WTC11 (cell line): Measurements from ENCODE around the gene TOR4A. TPM values are rescaled to one million over a fixed set of nuclear protein-coding genes. Genes with fewer than 3 reads are reported as not detected.
A peak's percentile ranks its signal among the peaks of the same experiment; 100 is the strongest.

ENCODE experiments used
- ATF1 ChIP-seq: sonication (generic); formaldehyde crosslinking; IDR thresholded peaks from 2 replicates; pipeline ENCODE4 v1.8.1; 2023; ENCODE audit warnings: mild to moderate bottlenecking, moderate library complexity, missing genetic modification reagents
- EMX1 ChIP-seq: fragments of 250-450 bp; sonication (Bioruptor Pico); IDR thresholded peaks from 2 replicates; pipeline ENCODE4 v1.8.0; 2021; ENCODE audit warnings: mild to moderate bottlenecking
- JUN ChIP-seq: sonication (generic); formaldehyde crosslinking; IDR thresholded peaks from 2 replicates; pipeline ENCODE4 v1.8.0; 2023; ENCODE audit warnings: mild to moderate bottlenecking, missing genetic modification reagents
- SOX15 ChIP-seq: fragments of 250-450 bp; sonication (Bioruptor Pico); IDR thresholded peaks from 2 replicates; pipeline ENCODE4 v1.9.0; 2021; ENCODE audit warnings: mild to moderate bottlenecking
- SP1 ChIP-seq: sonication (generic); formaldehyde crosslinking; conservative IDR thresholded peaks from 2 replicates; pipeline ENCODE4 v1.8.1; 2022; ENCODE audit warnings: missing genetic modification reagents
- TEAD1 ChIP-seq: sonication (generic); formaldehyde crosslinking; IDR thresholded peaks from 2 replicates; pipeline ENCODE4 v1.8.0; 2022; ENCODE audit warnings: mild to moderate bottlenecking, missing genetic modification reagents
- ZNF219 ChIP-seq: sonication (generic); formaldehyde crosslinking; IDR thresholded peaks from 2 replicates; pipeline ENCODE4 v1.8.0; 2023; ENCODE audit warnings: missing genetic modification reagents, mild to moderate bottlenecking, borderline replicate concordance
- ZNF396 ChIP-seq: fragments of 250-450 bp; sonication (Bioruptor Pico); IDR thresholded peaks from 2 replicates; pipeline ENCODE4 v1.8.0; 2021; ENCODE audit warnings: mild to moderate bottlenecking, moderate library complexity, borderline replicate concordance
- total RNA-seq: library from RNA; stranded (reverse); gene quantifications from 3 replicates; pipeline ENCODE4 v1.2.3, GENCODE V29; 2021
- TF ChIP-seq, protein P1 (sequence below): sonication (generic); formaldehyde crosslinking; IDR thresholded peaks from 2 replicates; pipeline ENCODE4 v1.8.1; 2023; ENCODE audit warnings: mild to moderate bottlenecking, moderate library complexity, missing genetic modification reagents
- TF ChIP-seq, protein P2 (sequence below): sonication (generic); formaldehyde crosslinking; IDR thresholded peaks from 2 replicates; pipeline ENCODE4 v1.8.1; 2023; ENCODE audit warnings: mild to moderate bottlenecking, missing genetic modification reagents, borderline replicate concordance
- TF ChIP-seq, protein P3 (sequence below): sonication (generic); formaldehyde crosslinking; conservative IDR thresholded peaks from 2 replicates; pipeline ENCODE4 v1.8.1; 2023; ENCODE audit warnings: mild to moderate bottlenecking, low read depth, missing genetic modification reagents, moderate library complexity
- TF ChIP-seq, protein P4 (sequence below): fragments of 250-450 bp; sonication (Bioruptor Pico); IDR thresholded peaks from 2 replicates; pipeline ENCODE4 v1.9.0; 2021; ENCODE audit warnings: mild to moderate bottlenecking
- TF ChIP-seq, protein P5 (sequence below): sonication (generic); formaldehyde crosslinking; IDR thresholded peaks from 2 replicates; pipeline ENCODE4 v1.8.0; 2022; ENCODE audit warnings: mild to moderate bottlenecking, missing genetic modification reagents
- TF ChIP-seq, protein P6 (sequence below): sonication (generic); formaldehyde crosslinking; IDR thresholded peaks from 2 replicates; pipeline ENCODE4 v1.8.1; 2022; ENCODE audit warnings: missing genetic modification reagents, borderline replicate concordance
- TF ChIP-seq, protein P7 (sequence below): fragments of 200-600 bp; IDR thresholded peaks from 2 replicates; pipeline ENCODE4 v1.8.0; 2022; ENCODE audit warnings: antibody characterized with exemption

The TOR4A gene
- total RNA-seq, 1 experiment from 2014 or later = 7.3 TPM

DNA sequence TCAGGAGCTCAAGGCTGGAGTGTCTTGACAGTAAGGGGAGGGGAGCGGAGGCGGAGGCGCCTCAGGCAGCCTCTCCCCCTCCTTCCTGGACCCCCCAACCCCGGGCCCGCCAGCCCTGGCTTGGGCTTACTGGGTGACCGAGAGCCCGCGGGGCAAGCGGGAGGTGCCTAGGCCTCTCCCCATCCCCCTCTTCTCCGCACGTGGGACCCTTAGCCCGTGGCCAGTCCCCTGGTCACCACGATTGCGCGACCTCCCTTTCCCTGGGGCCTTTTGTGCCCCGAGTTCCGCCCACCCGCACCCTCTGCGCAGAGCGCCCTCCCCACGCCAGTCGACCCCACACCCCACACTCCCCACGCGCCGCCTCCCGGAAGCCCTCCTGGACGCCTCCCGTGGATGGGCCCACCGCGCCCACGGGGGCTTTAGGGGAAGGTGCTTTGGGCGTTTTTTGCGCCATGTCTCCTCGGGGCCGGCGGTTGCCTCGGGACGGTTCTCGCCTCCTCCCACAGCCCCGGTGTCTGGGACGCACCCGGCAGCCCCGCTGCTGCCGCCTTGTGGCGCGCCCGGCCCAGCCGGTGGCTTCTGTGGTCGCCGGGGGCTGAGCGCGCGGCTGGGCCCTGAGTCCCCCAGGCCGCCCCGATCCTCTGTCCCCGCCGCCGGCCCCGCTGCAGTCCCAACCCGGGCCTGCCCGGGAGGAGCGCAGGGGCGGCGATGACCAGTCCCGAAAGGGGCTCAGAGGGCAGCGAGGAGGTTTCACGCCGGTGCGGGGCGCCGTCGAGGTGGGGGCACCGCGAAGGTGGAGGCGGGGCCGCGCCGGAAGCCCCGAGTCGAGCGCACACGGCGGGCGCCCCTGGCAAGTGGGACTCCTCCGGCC is 3.2 kb downstream of the TOR4A start (continued):
- TF ChIP-seq, protein P1, sequence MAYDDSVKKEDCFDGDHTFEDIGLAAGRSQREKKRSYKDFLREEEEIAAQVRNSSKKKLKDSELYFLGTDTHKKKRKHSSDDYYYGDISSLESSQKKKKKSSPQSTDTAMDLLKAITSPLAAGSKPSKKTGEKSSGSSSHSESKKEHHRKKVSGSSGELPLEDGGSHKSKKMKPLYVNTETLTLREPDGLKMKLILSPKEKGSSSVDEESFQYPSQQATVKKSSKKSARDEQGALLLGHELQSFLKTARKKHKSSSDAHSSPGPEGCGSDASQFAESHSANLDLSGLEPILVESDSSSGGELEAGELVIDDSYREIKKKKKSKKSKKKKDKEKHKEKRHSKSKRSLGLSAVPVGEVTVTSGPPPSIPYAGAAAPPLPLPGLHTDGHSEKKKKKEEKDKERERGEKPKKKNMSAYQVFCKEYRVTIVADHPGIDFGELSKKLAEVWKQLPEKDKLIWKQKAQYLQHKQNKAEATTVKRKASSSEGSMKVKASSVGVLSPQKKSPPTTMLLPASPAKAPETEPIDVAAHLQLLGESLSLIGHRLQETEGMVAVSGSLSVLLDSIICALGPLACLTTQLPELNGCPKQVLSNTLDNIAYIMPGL (CRISPR knock-in tag) = peak; percentile 95
- TF ChIP-seq ATF1 (CRISPR knock-in tag) (0 out of 2 replicates have a peak, but pooled peaks have one; percentile 41), ZNF396 (CRISPR knock-in tag) (no peak), SOX15 (CRISPR knock-in tag) (no peak), EMX1 (no peak), SP1 (peak; percentile 67), TEAD1 (CRISPR knock-in tag) (no peak), ZNF219 (CRISPR knock-in tag) (no peak), JUN (CRISPR knock-in tag) (no peak)
- TF ChIP-seq, protein P2, sequence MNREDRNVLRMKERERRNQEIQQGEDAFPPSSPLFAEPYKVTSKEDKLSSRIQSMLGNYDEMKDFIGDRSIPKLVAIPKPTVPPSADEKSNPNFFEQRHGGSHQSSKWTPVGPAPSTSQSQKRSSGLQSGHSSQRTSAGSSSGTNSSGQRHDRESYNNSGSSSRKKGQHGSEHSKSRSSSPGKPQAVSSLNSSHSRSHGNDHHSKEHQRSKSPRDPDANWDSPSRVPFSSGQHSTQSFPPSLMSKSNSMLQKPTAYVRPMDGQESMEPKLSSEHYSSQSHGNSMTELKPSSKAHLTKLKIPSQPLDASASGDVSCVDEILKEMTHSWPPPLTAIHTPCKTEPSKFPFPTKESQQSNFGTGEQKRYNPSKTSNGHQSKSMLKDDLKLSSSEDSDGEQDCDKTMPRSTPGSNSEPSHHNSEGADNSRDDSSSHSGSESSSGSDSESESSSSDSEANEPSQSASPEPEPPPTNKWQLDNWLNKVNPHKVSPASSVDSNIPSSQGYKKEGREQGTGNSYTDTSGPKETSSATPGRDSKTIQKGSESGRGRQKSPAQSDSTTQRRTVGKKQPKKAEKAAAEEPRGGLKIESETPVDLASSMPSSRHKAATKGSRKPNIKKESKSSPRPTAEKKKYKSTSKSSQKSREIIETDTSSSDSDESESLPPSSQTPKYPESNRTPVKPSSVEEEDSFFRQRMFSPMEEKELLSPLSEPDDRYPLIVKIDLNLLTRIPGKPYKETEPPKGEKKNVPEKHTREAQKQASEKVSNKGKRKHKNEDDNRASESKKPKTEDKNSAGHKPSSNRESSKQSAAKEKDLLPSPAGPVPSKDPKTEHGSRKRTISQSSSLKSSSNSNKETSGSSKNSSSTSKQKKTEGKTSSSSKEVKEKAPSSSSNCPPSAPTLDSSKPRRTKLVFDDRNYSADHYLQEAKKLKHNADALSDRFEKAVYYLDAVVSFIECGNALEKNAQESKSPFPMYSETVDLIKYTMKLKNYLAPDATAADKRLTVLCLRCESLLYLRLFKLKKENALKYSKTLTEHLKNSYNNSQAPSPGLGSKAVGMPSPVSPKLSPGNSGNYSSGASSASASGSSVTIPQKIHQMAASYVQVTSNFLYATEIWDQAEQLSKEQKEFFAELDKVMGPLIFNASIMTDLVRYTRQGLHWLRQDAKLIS (CRISPR knock-in tag) = no peak
- TF ChIP-seq, protein P3, sequence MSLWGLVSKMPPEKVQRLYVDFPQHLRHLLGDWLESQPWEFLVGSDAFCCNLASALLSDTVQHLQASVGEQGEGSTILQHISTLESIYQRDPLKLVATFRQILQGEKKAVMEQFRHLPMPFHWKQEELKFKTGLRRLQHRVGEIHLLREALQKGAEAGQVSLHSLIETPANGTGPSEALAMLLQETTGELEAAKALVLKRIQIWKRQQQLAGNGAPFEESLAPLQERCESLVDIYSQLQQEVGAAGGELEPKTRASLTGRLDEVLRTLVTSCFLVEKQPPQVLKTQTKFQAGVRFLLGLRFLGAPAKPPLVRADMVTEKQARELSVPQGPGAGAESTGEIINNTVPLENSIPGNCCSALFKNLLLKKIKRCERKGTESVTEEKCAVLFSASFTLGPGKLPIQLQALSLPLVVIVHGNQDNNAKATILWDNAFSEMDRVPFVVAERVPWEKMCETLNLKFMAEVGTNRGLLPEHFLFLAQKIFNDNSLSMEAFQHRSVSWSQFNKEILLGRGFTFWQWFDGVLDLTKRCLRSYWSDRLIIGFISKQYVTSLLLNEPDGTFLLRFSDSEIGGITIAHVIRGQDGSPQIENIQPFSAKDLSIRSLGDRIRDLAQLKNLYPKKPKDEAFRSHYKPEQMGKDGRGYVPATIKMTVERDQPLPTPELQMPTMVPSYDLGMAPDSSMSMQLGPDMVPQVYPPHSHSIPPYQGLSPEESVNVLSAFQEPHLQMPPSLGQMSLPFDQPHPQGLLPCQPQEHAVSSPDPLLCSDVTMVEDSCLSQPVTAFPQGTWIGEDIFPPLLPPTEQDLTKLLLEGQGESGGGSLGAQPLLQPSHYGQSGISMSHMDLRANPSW (CRISPR knock-in tag) = no peak
- TF ChIP-seq, protein P4, sequence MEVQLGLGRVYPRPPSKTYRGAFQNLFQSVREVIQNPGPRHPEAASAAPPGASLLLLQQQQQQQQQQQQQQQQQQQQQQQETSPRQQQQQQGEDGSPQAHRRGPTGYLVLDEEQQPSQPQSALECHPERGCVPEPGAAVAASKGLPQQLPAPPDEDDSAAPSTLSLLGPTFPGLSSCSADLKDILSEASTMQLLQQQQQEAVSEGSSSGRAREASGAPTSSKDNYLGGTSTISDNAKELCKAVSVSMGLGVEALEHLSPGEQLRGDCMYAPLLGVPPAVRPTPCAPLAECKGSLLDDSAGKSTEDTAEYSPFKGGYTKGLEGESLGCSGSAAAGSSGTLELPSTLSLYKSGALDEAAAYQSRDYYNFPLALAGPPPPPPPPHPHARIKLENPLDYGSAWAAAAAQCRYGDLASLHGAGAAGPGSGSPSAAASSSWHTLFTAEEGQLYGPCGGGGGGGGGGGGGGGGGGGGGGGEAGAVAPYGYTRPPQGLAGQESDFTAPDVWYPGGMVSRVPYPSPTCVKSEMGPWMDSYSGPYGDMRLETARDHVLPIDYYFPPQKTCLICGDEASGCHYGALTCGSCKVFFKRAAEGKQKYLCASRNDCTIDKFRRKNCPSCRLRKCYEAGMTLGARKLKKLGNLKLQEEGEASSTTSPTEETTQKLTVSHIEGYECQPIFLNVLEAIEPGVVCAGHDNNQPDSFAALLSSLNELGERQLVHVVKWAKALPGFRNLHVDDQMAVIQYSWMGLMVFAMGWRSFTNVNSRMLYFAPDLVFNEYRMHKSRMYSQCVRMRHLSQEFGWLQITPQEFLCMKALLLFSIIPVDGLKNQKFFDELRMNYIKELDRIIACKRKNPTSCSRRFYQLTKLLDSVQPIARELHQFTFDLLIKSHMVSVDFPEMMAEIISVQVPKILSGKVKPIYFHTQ (CRISPR knock-in tag) = no peak
- TF ChIP-seq, protein P5, sequence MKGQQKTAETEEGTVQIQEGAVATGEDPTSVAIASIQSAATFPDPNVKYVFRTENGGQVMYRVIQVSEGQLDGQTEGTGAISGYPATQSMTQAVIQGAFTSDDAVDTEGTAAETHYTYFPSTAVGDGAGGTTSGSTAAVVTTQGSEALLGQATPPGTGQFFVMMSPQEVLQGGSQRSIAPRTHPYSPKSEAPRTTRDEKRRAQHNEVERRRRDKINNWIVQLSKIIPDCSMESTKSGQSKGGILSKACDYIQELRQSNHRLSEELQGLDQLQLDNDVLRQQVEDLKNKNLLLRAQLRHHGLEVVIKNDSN (CRISPR knock-in tag) = no peak
- TF ChIP-seq, protein P6, sequence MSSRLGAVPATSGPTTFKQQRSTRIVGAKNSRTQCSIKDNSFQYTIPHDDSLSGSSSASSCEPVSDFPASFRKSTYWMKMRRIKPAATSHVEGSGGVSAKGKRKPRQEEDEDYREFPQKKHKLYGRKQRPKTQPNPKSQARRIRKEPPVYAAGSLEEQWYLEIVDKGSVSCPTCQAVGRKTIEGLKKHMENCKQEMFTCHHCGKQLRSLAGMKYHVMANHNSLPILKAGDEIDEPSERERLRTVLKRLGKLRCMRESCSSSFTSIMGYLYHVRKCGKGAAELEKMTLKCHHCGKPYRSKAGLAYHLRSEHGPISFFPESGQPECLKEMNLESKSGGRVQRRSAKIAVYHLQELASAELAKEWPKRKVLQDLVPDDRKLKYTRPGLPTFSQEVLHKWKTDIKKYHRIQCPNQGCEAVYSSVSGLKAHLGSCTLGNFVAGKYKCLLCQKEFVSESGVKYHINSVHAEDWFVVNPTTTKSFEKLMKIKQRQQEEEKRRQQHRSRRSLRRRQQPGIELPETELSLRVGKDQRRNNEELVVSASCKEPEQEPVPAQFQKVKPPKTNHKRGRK = no peak
- TF ChIP-seq, protein P7, sequence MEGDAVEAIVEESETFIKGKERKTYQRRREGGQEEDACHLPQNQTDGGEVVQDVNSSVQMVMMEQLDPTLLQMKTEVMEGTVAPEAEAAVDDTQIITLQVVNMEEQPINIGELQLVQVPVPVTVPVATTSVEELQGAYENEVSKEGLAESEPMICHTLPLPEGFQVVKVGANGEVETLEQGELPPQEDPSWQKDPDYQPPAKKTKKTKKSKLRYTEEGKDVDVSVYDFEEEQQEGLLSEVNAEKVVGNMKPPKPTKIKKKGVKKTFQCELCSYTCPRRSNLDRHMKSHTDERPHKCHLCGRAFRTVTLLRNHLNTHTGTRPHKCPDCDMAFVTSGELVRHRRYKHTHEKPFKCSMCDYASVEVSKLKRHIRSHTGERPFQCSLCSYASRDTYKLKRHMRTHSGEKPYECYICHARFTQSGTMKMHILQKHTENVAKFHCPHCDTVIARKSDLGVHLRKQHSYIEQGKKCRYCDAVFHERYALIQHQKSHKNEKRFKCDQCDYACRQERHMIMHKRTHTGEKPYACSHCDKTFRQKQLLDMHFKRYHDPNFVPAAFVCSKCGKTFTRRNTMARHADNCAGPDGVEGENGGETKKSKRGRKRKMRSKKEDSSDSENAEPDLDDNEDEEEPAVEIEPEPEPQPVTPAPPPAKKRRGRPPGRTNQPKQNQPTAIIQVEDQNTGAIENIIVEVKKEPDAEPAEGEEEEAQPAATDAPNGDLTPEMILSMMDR = peak; percentile 22; the same call in 1 of the 2 replicates
- TF ChIP-seq, all 79 proteins: peak for 7
